Measurements from ENCODE around the gene MAPK6. TPM values are rescaled to one million over a fixed set of nuclear protein-coding genes. Genes with fewer than 3 reads are reported as not detected.

MAPK6 gene
- total and polyA plus RNA-seq, 12 donors, result 2.9 to 48.0 (median 17.1) TPM

GRCh38 chr15:52023169-52023922 lies 4.3 kb downstream of the MAPK6 start:
- H3K4me1 ChIP-seq (replicated peaks in 1 of 2), result peaks cover 24 to 31% of the 10 kb centered on the region in 2 donors
- 90 to 96% (median 95%) methylated on average over 13 of the region's 13 CpGs for WGBS, 4 donors
- intact Hi-C loops (cut with DNase I), result loop anchor here in 1 of 2 donors (10.0 kb wide), 1 partner anchor 51 kb away; no protein-coding TSS in a partner anchor
- no peak for DNase-seq
- no peaks in the 10 kb centered on the region for H3K9me3 ChIP-seq (replicated peaks in 1 of 3)
- H3K4me3 ChIP-seq, result no peak overlapping the region
- H3K27ac ChIP-seq, result no peak overlapping the region
- H3K27me3 ChIP-seq, result no peaks in the 10 kb centered on the region
- no peaks in the 10 kb centered on the region for H3K36me3 ChIP-seq (replicated peaks in 1 of 2)
- TF ChIP-seq CTCF (IDR thresholded peaks at IDR 0.05) (no peak), POLR2A (IDR thresholded peaks at IDR 0.05) (no peak)

GRCh38 chr15:52028431-52029093 lies 9.5 kb downstream of the MAPK6 start:
- TF ChIP-seq POLR2A (IDR thresholded peaks at IDR 0.05) (no peak), CTCF (IDR thresholded peaks at IDR 0.05) (no peak)
- DNase-seq, result no peak
- H3K27ac ChIP-seq, result no peak overlapping the region
- no peak overlapping the region for H3K4me3 ChIP-seq
- H3K4me1 ChIP-seq (replicated peaks in 1 of 2), result no peaks in the 10 kb centered on the region
- H3K9me3 ChIP-seq (replicated peaks in 1 of 3), result peaks cover 0 to 3% (median 0%) of the 10 kb centered on the region in 3 donors
- WGBS, 4 donors, result 95 to 98% (median 97%) methylated on average over 5 of the region's 5 CpGs
- no peaks in the 10 kb centered on the region for H3K36me3 ChIP-seq (replicated peaks in 1 of 2)
- intact Hi-C loops (cut with DNase I), result loop anchor here in 1 of 2 donors (10.0 kb wide), 1 partner anchor 46 kb away; no protein-coding TSS in a partner anchor
- H3K27me3 ChIP-seq, result no peaks in the 10 kb centered on the region

GRCh38 chr15:52030010-52030409 lies 11.0 kb downstream of the MAPK6 start:
- no peak for DNase-seq
- Histone ChIP-seq H3K27ac (no peak overlapping the region), H3K27me3 (no peaks in the 10 kb centered on the region), H3K4me3 (no peak overlapping the region), H3K9me3 (replicated peaks in 1 of 3) (peaks cover 0 to 4% (median 0%) of the 10 kb centered on the region in 3 donors), H3K4me1 (replicated peaks in 1 of 2) (no peaks in the 10 kb centered on the region), H3K36me3 (replicated peaks in 1 of 2) (no peaks in the 10 kb centered on the region)
- 88 to 94% (median 93%) methylated on average over 2 of the region's 2 CpGs for WGBS, 4 donors
- intact Hi-C loops (cut with DNase I), result no loop called here
- no peak for TF ChIP-seq CTCF (IDR thresholded peaks at IDR 0.05)
- TF ChIP-seq POLR2A (IDR thresholded peaks at IDR 0.05), result no peak

GRCh38 chr15:52031556-52031955 lies 12.5 kb downstream of the MAPK6 start:
- TF ChIP-seq POLR2A (IDR thresholded peaks at IDR 0.05) (no peak), CTCF (IDR thresholded peaks at IDR 0.05) (no peak)
- WGBS, 4 donors, result 92 to 97% (median 95%) methylated on average over 7 of the region's 7 CpGs
- H3K9me3 ChIP-seq (replicated peaks in 1 of 3), result peaks cover 0 to 4% (median 0%) of the 10 kb centered on the region in 3 donors
- H3K27ac ChIP-seq, result no peak overlapping the region
- no peaks in the 10 kb centered on the region for H3K36me3 ChIP-seq (replicated peaks in 1 of 2)
- H3K4me3 ChIP-seq, result no peak overlapping the region
- no peaks in the 10 kb centered on the region for H3K27me3 ChIP-seq
- H3K4me1 ChIP-seq (replicated peaks in 1 of 2), result peaks cover 0 to 2% of the 10 kb centered on the region in 2 donors
- intact Hi-C loops (cut with DNase I), result no loop called here
- DNase-seq, result no peak

Measured in adrenal gland (tissue), 12 donors.